Ishikawa (cell line): Measurements from ENCODE around the gene KRTAP10-4.

Experiments
- CEBPB ChIP-seq: IDR thresholded peaks from 2 replicates; pipeline ENCODE4 v1.6.1; 2012
- CREB1 ChIP-seq: IDR thresholded peaks from 2 replicates; pipeline ENCODE4 v1.6.1; 2012; ENCODE audit warnings: low read depth
- EGR1 ChIP-seq: IDR thresholded peaks from 2 replicates; pipeline ENCODE4 v1.6.1; 2012
- EP300 ChIP-seq: IDR thresholded peaks from 2 replicates; pipeline ENCODE4 v1.6.1; 2012; ENCODE audit warnings: borderline replicate concordance
- FOXM1 ChIP-seq: IDR thresholded peaks from 2 replicates; pipeline ENCODE4 v1.6.1; 2012; ENCODE audit warnings: low read depth, borderline replicate concordance
- MAX ChIP-seq: IDR thresholded peaks from 2 replicates; pipeline ENCODE4 v1.6.1; 2012
- NFIC ChIP-seq: IDR thresholded peaks from 2 replicates; pipeline ENCODE4 v1.6.1; 2012
- RAD21 ChIP-seq: IDR thresholded peaks from 2 replicates; pipeline ENCODE4 v1.6.1; 2012; ENCODE audit warnings: low read depth
- REST ChIP-seq: IDR thresholded peaks from 2 replicates; pipeline ENCODE4 v1.6.1; 2012; ENCODE audit warnings: low read depth, mild to moderate bottlenecking
- TAF1 ChIP-seq: IDR thresholded peaks from 2 replicates; pipeline ENCODE4 v1.6.1; 2012; ENCODE audit warnings: low read depth, mild to moderate bottlenecking
- TCF12 ChIP-seq: IDR thresholded peaks from 2 replicates; pipeline ENCODE4 v1.6.1; 2012; ENCODE audit warnings: low read depth
- TEAD4 ChIP-seq: IDR thresholded peaks from 2 replicates; pipeline ENCODE4 v1.6.1; 2012
- USF1 ChIP-seq: IDR thresholded peaks from 2 replicates; pipeline ENCODE4 v1.6.1; 2012
- YY1 ChIP-seq: IDR thresholded peaks from 2 replicates; pipeline ENCODE4 v1.6.1; 2012; ENCODE audit warnings: low read depth
- ZBTB7A ChIP-seq: IDR thresholded peaks from 2 replicates; pipeline ENCODE4 v1.6.1; 2012; ENCODE audit warnings: low read depth

KRTAP10-4 gene

GRCh38 chr21:44552136-44552535 is 21.4 kb upstream of the KRTAP10-4 start:
- TF ChIP-seq TCF12 (no peak), REST (no peak), NFIC (no peak), CEBPB (no peak), MAX (no peak), ZBTB7A (no peak), EP300 (no peak), TEAD4 (no peak), YY1 (no peak), RAD21 (no peak), USF1 (no peak), EGR1 (no peak), FOXM1 (no peak), CREB1 (no peak), TAF1 (no peak)

GRCh38 chr21:44552681-44553080 is 20.8 kb upstream of the KRTAP10-4 start:
- TF ChIP-seq TCF12: no peak
- TF ChIP-seq NFIC: no peak
- TF ChIP-seq TAF1: no peak

GRCh38 chr21:44555200-44555875 is 18.2 kb upstream of the KRTAP10-4 start:
- TF ChIP-seq YY1 (no peak), EGR1 (no peak), TAF1 (no peak), USF1 (no peak), CEBPB (no peak), TEAD4 (no peak), EP300 (no peak), TCF12 (no peak), MAX (no peak), ZBTB7A (no peak), RAD21 (no peak), FOXM1 (no peak), REST (no peak), CREB1 (no peak), NFIC (no peak)

GRCh38 chr21:44556879-44557278 is 16.6 kb upstream of the KRTAP10-4 start:
- TF ChIP-seq MAX (no peak), ZBTB7A (no peak), YY1 (no peak), REST (no peak), TCF12 (no peak), TAF1 (no peak), CEBPB (no peak), RAD21 (no peak), TEAD4 (no peak), NFIC (no peak), CREB1 (no peak), FOXM1 (no peak), USF1 (no peak), EGR1 (no peak), EP300 (no peak)
